Parathyroid adenoma (tissue), 2 donors: ENCODE results near the gene SLC1A4.

Experiments used
- H2AFZ ChIP-seq: fragments of 300-600 bp; sonication (generic); one replicate; pipeline ENCODE4 v1.7.0; 2017; ENCODE audit warnings: antibody characterized with exemption, mild to moderate bottlenecking
- H3K27ac ChIP-seq: fragments of 300-600 bp; sonication (generic); one replicate; pipeline ENCODE4 v1.7.0; 2017
- H3K27me3 ChIP-seq: fragments of 300-600 bp; sonication (generic); one replicate; pipeline ENCODE4 v1.7.0; 2017; ENCODE audit warnings: low read length; ENCODE audit not compliant: control insufficient read depth, insufficient read depth
- H3K36me3 ChIP-seq: fragments of 300-600 bp; sonication (generic); one replicate; pipeline ENCODE4 v1.7.0; 2017; ENCODE audit warnings: low read length; ENCODE audit not compliant: control insufficient read depth, insufficient read depth
- H3K4me1 ChIP-seq: fragments of 300-600 bp; sonication (generic); one replicate; pipeline ENCODE4 v1.7.0; 2017; ENCODE audit warnings: control low read depth
- H3K4me2 ChIP-seq: fragments of 300-600 bp; sonication (generic); one replicate; pipeline ENCODE4 v1.7.0; 2017; ENCODE audit warnings: low read length
- H3K4me3 ChIP-seq: fragments of 300-600 bp; sonication (generic); one replicate; pipeline ENCODE4 v1.7.0; 2017; ENCODE audit warnings: low read depth, low read length
- H3K79me2 ChIP-seq: fragments of 300-600 bp; sonication (generic); one replicate; pipeline ENCODE4 v1.7.0; 2017; ENCODE audit warnings: control low read depth
- H3K9ac ChIP-seq: fragments of 300-600 bp; sonication (generic); one replicate; pipeline ENCODE4 v1.7.0; 2017; ENCODE audit warnings: mild to moderate bottlenecking
- H3K9me3 ChIP-seq: fragments of 300-600 bp; sonication (generic); one replicate; pipeline ENCODE4 v1.7.0; 2017; ENCODE audit warnings: low read length; ENCODE audit not compliant: control insufficient read depth
- CTCF ChIP-seq: fragments of 300-600 bp; sonication (generic); IDR thresholded peaks from one replicate; pipeline ENCODE4 v1.7.0; 2017; ENCODE audit warnings: antibody characterized with exemption, mild to moderate bottlenecking
- donor health status: primary hyperparathyroidism.

The SLC1A4 gene

GRCh38 chr2:65050931-65051330 lies 61.7 kb downstream of the SLC1A4 start:
- TF ChIP-seq CTCF: no peak

GRCh38 chr2:65053199-65053598 lies 64.0 kb downstream of the SLC1A4 start:
- Histone ChIP-seq H3K9ac (no peak overlapping the region), H3K4me1 (peaks cover 8% of the 10 kb centered on the region), H3K4me3 (no peak overlapping the region), H3K9me3 (no peaks in the 10 kb centered on the region), H3K27ac (no peak overlapping the region), H3K79me2 (peaks cover 16% of the 10 kb centered on the region), H3K27me3 (no peaks in the 10 kb centered on the region), H3K36me3 (no peaks in the 10 kb centered on the region), H3K4me2 (no peak overlapping the region), H2AFZ (no peak overlapping the region)
- TF ChIP-seq CTCF: no peak

More at GRCh38 chr2:65050931-65051330, 61.7 kb downstream of the SLC1A4 start:
- Histone ChIP-seq H3K79me2 (no peaks in the 10 kb centered on the region), H3K27me3 (no peaks in the 10 kb centered on the region), H3K36me3 (no peaks in the 10 kb centered on the region), H3K27ac (no peak overlapping the region), H2AFZ (no peak overlapping the region), H3K4me3 (no peak overlapping the region), H3K9ac (no peak overlapping the region), H3K4me2 (no peak overlapping the region), H3K4me1 (no peaks in the 10 kb centered on the region), H3K9me3 (no peaks in the 10 kb centered on the region)

- H3K27ac ChIP-seq: no peak overlapping the region
- no peak for TF ChIP-seq CTCF
Measured at GRCh38 chr2:65054749-65055421, 65.7 kb downstream of the SLC1A4 start.

GRCh38 chr2:65055422-65056214 lies 66.4 kb downstream of the SLC1A4 start:
- Histone ChIP-seq H3K27me3 (no peaks in the 10 kb centered on the region), H3K79me2 (peaks cover 36% of the 10 kb centered on the region), H3K36me3 (no peaks in the 10 kb centered on the region), H2AFZ (peak overlapping the region; percentile 99), H3K9ac (no peak overlapping the region), H3K27ac (peak overlapping the region; percentile 73), H3K4me1 (peaks cover 13% of the 10 kb centered on the region), H3K4me3 (peak overlapping the region; percentile 82), H3K9me3 (no peaks in the 10 kb centered on the region), H3K4me2 (peak overlapping the region; percentile 99)
- TF ChIP-seq CTCF: no peak

More at GRCh38 chr2:65054749-65055421, 65.7 kb downstream of the SLC1A4 start:
- no peaks in the 10 kb centered on the region for H3K36me3 ChIP-seq
- H3K27me3 ChIP-seq: no peaks in the 10 kb centered on the region
- H3K9ac ChIP-seq: no peak overlapping the region
- no peak overlapping the region for H3K4me2 ChIP-seq
- H3K79me2 ChIP-seq: peaks cover 29% of the 10 kb centered on the region
- peaks cover 13% of the 10 kb centered on the region for H3K4me1 ChIP-seq
- H2AFZ ChIP-seq: peak overlapping the region; percentile 99
- no peak overlapping the region for H3K4me3 ChIP-seq
- H3K9me3 ChIP-seq: no peaks in the 10 kb centered on the region
